ENCODE results near the gene ZNF536. TPM values are rescaled to one million over a fixed set of nuclear protein-coding genes. Genes with fewer than 3 reads are reported as not detected.
A peak's percentile ranks its signal among the peaks of the same experiment; 100 is the strongest.

ZNF536 gene
- total RNA-seq, 4 donors from 2014 or later = 1.00 to 7.1 (median 1.8) TPM

GRCh38 chr19:30580673-30581072, 208.5 kb downstream of the ZNF536 start:
- no peaks in the 10 kb centered on the region for H3K27me3 ChIP-seq
- intact Hi-C loops (cut with DNase I; ENCODE audit: low total_unique reads) (no loop called here), in situ Hi-C loops (cut with MboI; ENCODE audit: low pct_ligation_motif_present in 1 of 4, low pct_unique_long_range_greater_than_20kb in 1 of 4, low sequenced_read_pairs in 3 of 4) (no loop called here)
- H3K27ac ChIP-seq = no peak overlapping the region
- TF ChIP-seq CTCF (IDR thresholded peaks at IDR 0.05) = no peak
- no peak for TF ChIP-seq POLR2AphosphoS5 (IDR thresholded peaks at IDR 0.05)
- TF ChIP-seq EP300 (IDR thresholded peaks at IDR 0.05; ENCODE audit: low read depth) = no peak
- TF ChIP-seq POLR2A (IDR thresholded peaks at IDR 0.05) = no peak
- H3K36me3 ChIP-seq = no peaks in the 10 kb centered on the region
- DNase-seq = no peak
- no peak overlapping the region for H3K4me3 ChIP-seq
- no peaks in the 10 kb centered on the region for H3K9me3 ChIP-seq
- no peaks in the 10 kb centered on the region for H3K4me1 ChIP-seq
- 64 to 65% methylated on average over 3 to 4 of the region's 4 CpGs for WGBS, 2 donors (ENCODE audit: low coverage in 1 of 2)

GRCh38 chr19:30584090-30584489, 211.9 kb downstream of the ZNF536 start:
- no peaks in the 10 kb centered on the region for H3K36me3 ChIP-seq
- intact Hi-C loops (cut with DNase I; ENCODE audit: low total_unique reads) (no loop called here), in situ Hi-C loops (cut with MboI; ENCODE audit: low pct_ligation_motif_present in 1 of 4, low pct_unique_long_range_greater_than_20kb in 1 of 4, low sequenced_read_pairs in 3 of 4) (no loop called here)
- TF ChIP-seq EP300 (IDR thresholded peaks at IDR 0.05; ENCODE audit: low read depth) = no peak
- no peak for TF ChIP-seq CTCF (IDR thresholded peaks at IDR 0.05)
- TF ChIP-seq POLR2A (IDR thresholded peaks at IDR 0.05) = no peak
- TF ChIP-seq POLR2AphosphoS5 (IDR thresholded peaks at IDR 0.05) = no peak
- no peak overlapping the region for H3K27ac ChIP-seq
- DNase-seq = no peak
- H3K9me3 ChIP-seq = no peaks in the 10 kb centered on the region
- no peaks in the 10 kb centered on the region for H3K27me3 ChIP-seq
- no peaks in the 10 kb centered on the region for H3K4me1 ChIP-seq
- 46 to 55% methylated on average over 5 to 8 of the region's 8 CpGs for WGBS, 2 donors (ENCODE audit: low coverage in 1 of 2)
- H3K4me3 ChIP-seq = no peak overlapping the region

GRCh38 chr19:30587869-30588268, 215.7 kb downstream of the ZNF536 start:
- Histone ChIP-seq H3K27me3 (no peaks in the 10 kb centered on the region), H3K27ac (no peak overlapping the region), H3K36me3 (no peaks in the 10 kb centered on the region), H3K9me3 (no peaks in the 10 kb centered on the region), H3K4me3 (no peak overlapping the region), H3K4me1 (no peaks in the 10 kb centered on the region)
- 23 to 66% methylated on average over 3 to 5 of the region's 5 CpGs for WGBS, 2 donors (ENCODE audit: low coverage in 1 of 2)
- TF ChIP-seq CTCF (IDR thresholded peaks at IDR 0.05) = no peak
- no peak for TF ChIP-seq EP300 (IDR thresholded peaks at IDR 0.05; ENCODE audit: low read depth)
- no peak for TF ChIP-seq POLR2A (IDR thresholded peaks at IDR 0.05)
- no peak for TF ChIP-seq POLR2AphosphoS5 (IDR thresholded peaks at IDR 0.05)
- in situ Hi-C loops (cut with MboI; ENCODE audit: low pct_ligation_motif_present in 1 of 4, low pct_unique_long_range_greater_than_20kb in 1 of 4, low sequenced_read_pairs in 3 of 4) (no loop called here), intact Hi-C loops (cut with DNase I; ENCODE audit: low total_unique reads) (no loop called here)
- DNase-seq = no peak

- Histone ChIP-seq H3K4me1 (no peaks in the 10 kb centered on the region), H3K27me3 (no peaks in the 10 kb centered on the region), H3K27ac (no peak overlapping the region), H3K36me3 (no peaks in the 10 kb centered on the region), H3K4me3 (no peak overlapping the region), H3K9me3 (no peaks in the 10 kb centered on the region)
- in situ Hi-C loops (cut with MboI; ENCODE audit: low pct_ligation_motif_present in 1 of 4, low pct_unique_long_range_greater_than_20kb in 1 of 4, low sequenced_read_pairs in 3 of 4) = no loop called here
- TF ChIP-seq EP300 (IDR thresholded peaks at IDR 0.05; ENCODE audit: low read depth) = no peak
- no peak for TF ChIP-seq POLR2A (IDR thresholded peaks at IDR 0.05)
- DNase-seq = no peak
- 41% methylated on average over 1 of the region's 1 CpG; no CpG with 5 or more reads in 1 of the 2 donors for WGBS, 2 donors (ENCODE audit: low coverage in 1 of 2)
- intact Hi-C loops (cut with DNase I; ENCODE audit: low total_unique reads) = no loop called here
Observed at GRCh38 chr19:30590596-30591229, 218.5 kb downstream of the ZNF536 start.

GRCh38 chr19:30593356-30593755, 221.2 kb downstream of the ZNF536 start:
- H3K27ac ChIP-seq = no peak overlapping the region
- H3K4me1 ChIP-seq = no peaks in the 10 kb centered on the region
- intact Hi-C loops (cut with DNase I; ENCODE audit: low total_unique reads) (no loop called here), in situ Hi-C loops (cut with MboI; ENCODE audit: low pct_ligation_motif_present in 1 of 4, low pct_unique_long_range_greater_than_20kb in 1 of 4, low sequenced_read_pairs in 3 of 4) (no loop called here)
- no peaks in the 10 kb centered on the region for H3K36me3 ChIP-seq
- DNase-seq = peak; percentile 10
- no peak overlapping the region for H3K4me3 ChIP-seq
- H3K27me3 ChIP-seq = no peaks in the 10 kb centered on the region
- WGBS, 2 donors (ENCODE audit: low coverage in 1 of 2) = 64% methylated on average over 5 of the region's 5 CpGs; no CpG with 5 or more reads in 1 of the 2 donors
- TF ChIP-seq EP300 (IDR thresholded peaks at IDR 0.05; ENCODE audit: low read depth) = no peak
- no peaks in the 10 kb centered on the region for H3K9me3 ChIP-seq
